Neural progenitor cell (in vitro differentiated cells): ENCODE measurements around the gene MAPK8. TPM values are rescaled to one million over a fixed set of nuclear protein-coding genes. Genes with fewer than 3 reads are reported as not detected.
A peak's percentile ranks its signal among the peaks of the same experiment; 100 is the strongest.

Experiments
- DNase-seq: peaks from one replicate; pipeline ENCODE4 v3.0.0-alpha.2; 2016; ENCODE audit warnings: low spot score
- H2AFZ ChIP-seq: fragments of 200-600 bp; sonication (generic); replicated peaks from 2 replicates; pipeline ENCODE4 v1.6.1; 2016; ENCODE audit warnings: antibody characterized with exemption
- H3F3A ChIP-seq: fragments of 200-600 bp; sonication (generic); 2 replicates; pipeline ENCODE4 v1.6.1; 2016; ENCODE audit warnings: antibody characterized with exemption, low read depth
- H3K27ac ChIP-seq: fragments of 200-600 bp; sonication (generic); 2 replicates; pipeline ENCODE4 v1.5.1; 2016; ENCODE audit warnings: mild to moderate bottlenecking
- H3K27me3 ChIP-seq: fragments of 200-600 bp; sonication (generic); 2 replicates; pipeline ENCODE4 v1.6.1; 2016; ENCODE audit warnings: mild to moderate bottlenecking, moderate library complexity
- H3K36me3 ChIP-seq: fragments of 200-600 bp; sonication (generic); 2 replicates; pipeline ENCODE4 v1.5.1; 2016
- H3K4me1 ChIP-seq: fragments of 200-600 bp; sonication (generic); 2 replicates; pipeline ENCODE4 v1.6.1; 2016; ENCODE audit warnings: mixed run types
- H3K4me2 ChIP-seq: fragments of 200-600 bp; sonication (generic); 2 replicates; pipeline ENCODE4 v1.6.1; 2016
- H3K4me3 ChIP-seq: fragments of 200-600 bp; sonication (generic); 2 replicates; pipeline ENCODE4 v1.5.1; 2016
- H3K79me2 ChIP-seq: fragments of 200-600 bp; sonication (generic); 2 replicates; pipeline ENCODE4 v1.6.1; 2016; ENCODE audit warnings: low read depth
- H3K9ac ChIP-seq: fragments of 200-600 bp; sonication (generic); 2 replicates; pipeline ENCODE4 v1.6.1; 2016
- H3K9me3 ChIP-seq: fragments of 200-600 bp; sonication (generic); 2 replicates; pipeline ENCODE4 v1.5.1; 2016; ENCODE audit warnings: low read depth
- H4K20me1 ChIP-seq: fragments of 200-600 bp; sonication (generic); 2 replicates; pipeline ENCODE4 v1.6.1; 2016; ENCODE audit warnings: low read depth
- H3K27ac Mint-ChIP-seq: 3 replicates; pipeline ENCODE4 v1.8.0; 2021; ENCODE audit warnings: mixed read lengths
- H3K27me3 Mint-ChIP-seq: 2 replicates; pipeline ENCODE4 v1.8.0; 2022; ENCODE audit warnings: low read depth, mild to moderate bottlenecking, inconsistent platforms, moderate library complexity, mixed read lengths; ENCODE audit not compliant: insufficient read depth
- H3K36me3 Mint-ChIP-seq: 3 replicates; pipeline ENCODE4 v1.8.0; 2021; ENCODE audit warnings: mixed read lengths
- H3K4me1 Mint-ChIP-seq: 3 replicates; pipeline ENCODE4 v1.8.0; 2021; ENCODE audit warnings: mixed read lengths
- H3K4me3 Mint-ChIP-seq: 3 replicates; pipeline ENCODE4 v1.8.0; 2021; ENCODE audit warnings: mild to moderate bottlenecking, moderate library complexity, mixed read lengths
- H3K9me3 Mint-ChIP-seq: 3 replicates; pipeline ENCODE4 v1.8.0; 2020; ENCODE audit warnings: mixed read lengths
- CTCF ChIP-seq: fragments of 200-600 bp; sonication (generic); IDR thresholded peaks from 2 replicates; pipeline ENCODE4 v1.5.1; 2017; ENCODE audit warnings: antibody characterized with exemption, mild to moderate bottlenecking
- EZH2 ChIP-seq: fragments of 200-600 bp; sonication (generic); IDR thresholded peaks from 2 replicates; pipeline ENCODE4 v1.6.1; 2017; ENCODE audit warnings: antibody characterized with exemption, mild to moderate bottlenecking, moderate library complexity
- EZH2phosphoT487 ChIP-seq: fragments of 200-600 bp; sonication (generic); IDR thresholded peaks from 2 replicates; pipeline ENCODE4 v1.6.1; 2017; ENCODE audit warnings: antibody characterized with exemption
- total RNA-seq: library from RNA; depleted of rRNA; stranded (reverse); fragments of >200 nt; gene quantifications from 2 replicates; pipeline ENCODE4 v1.2.3, GENCODE V29; 2015; ENCODE audit warnings: low replicate concordance

Gene MAPK8
- total RNA-seq, 1 donor from 2014 or later: 166 TPM

- Histone ChIP-seq H3K36me3 (no peaks in the 10 kb centered on the region), H3K27me3 (peaks cover 17% of the 10 kb centered on the region), H3K79me2 (no peaks in the 10 kb centered on the region), H4K20me1 (no peaks in the 10 kb centered on the region), H3K27ac (no peak overlapping the region), H3K4me3 (no peak overlapping the region), H2AFZ (no peak overlapping the region), H3K4me2 (no peak overlapping the region), H3F3A (no peaks in the 10 kb centered on the region), H3K9ac (no peak overlapping the region), H3K9me3 (no peaks in the 10 kb centered on the region), H3K4me1 (peaks cover 25% of the 10 kb centered on the region)
- Mint-ChIP-seq H3K27me3 (peaks cover 7% of the 10 kb centered on the region), H3K4me3 (no peak overlapping the region), H3K27ac (no peak overlapping the region), H3K36me3 (no peaks in the 10 kb centered on the region), H3K9me3 (peaks cover 6% of the 10 kb centered on the region), H3K4me1 (peaks cover 14% of the 10 kb centered on the region)
- DNase-seq: peak; percentile 17
- TF ChIP-seq EZH2phosphoT487 (no peak), EZH2 (no peak), CTCF (no peak)
These were observed 161.2 kb downstream of the MAPK8 start for GRCh38 chr10:48467669-48468068.

- Mint-ChIP-seq H3K27me3 (peaks cover 7% of the 10 kb centered on the region), H3K27ac (no peak overlapping the region), H3K4me3 (no peak overlapping the region), H3K4me1 (peaks cover 14% of the 10 kb centered on the region), H3K36me3 (no peaks in the 10 kb centered on the region), H3K9me3 (peaks cover 6% of the 10 kb centered on the region)
- Histone ChIP-seq H3K9ac (no peak overlapping the region), H3K9me3 (no peaks in the 10 kb centered on the region), H3K4me3 (no peak overlapping the region), H3K4me1 (peaks cover 25% of the 10 kb centered on the region), H4K20me1 (no peaks in the 10 kb centered on the region), H2AFZ (no peak overlapping the region), H3K4me2 (no peak overlapping the region), H3F3A (no peaks in the 10 kb centered on the region), H3K27ac (no peak overlapping the region), H3K27me3 (peaks cover 17% of the 10 kb centered on the region), H3K36me3 (no peaks in the 10 kb centered on the region), H3K79me2 (no peaks in the 10 kb centered on the region)
- DNase-seq: no peak
- TF ChIP-seq EZH2phosphoT487 (no peak), CTCF (no peak), EZH2 (no peak)
These were observed 161.8 kb downstream of the MAPK8 start for GRCh38 chr10:48468130-48468790.

GRCh38 chr10:48468866-48469511 is 162.5 kb downstream of the MAPK8 start:
- H3K9me3 Mint-ChIP-seq: peaks cover 6% of the 10 kb centered on the region

More at GRCh38 chr10:48468866-48469511, 162.5 kb downstream of the MAPK8 start:
- Histone ChIP-seq H3K4me3 (no peak overlapping the region), H2AFZ (no peak overlapping the region), H3K4me1 (peaks cover 18% of the 10 kb centered on the region), H3K9me3 (no peaks in the 10 kb centered on the region), H3K79me2 (no peaks in the 10 kb centered on the region), H4K20me1 (no peaks in the 10 kb centered on the region), H3K27ac (no peak overlapping the region), H3K4me2 (no peak overlapping the region), H3K36me3 (no peaks in the 10 kb centered on the region), H3F3A (no peaks in the 10 kb centered on the region), H3K27me3 (peaks cover 17% of the 10 kb centered on the region), H3K9ac (no peak overlapping the region)
- H3K4me3 Mint-ChIP-seq: no peak overlapping the region
- no peaks in the 10 kb centered on the region for H3K36me3 Mint-ChIP-seq
- peaks cover 9% of the 10 kb centered on the region for H3K4me1 Mint-ChIP-seq
- DNase-seq: no peak
- peaks cover 7% of the 10 kb centered on the region for H3K27me3 Mint-ChIP-seq
- H3K27ac Mint-ChIP-seq: no peak overlapping the region
- TF ChIP-seq EZH2phosphoT487 (no peak), EZH2 (no peak), CTCF (no peak)
